ENCODE results near the gene NKX3-2. TPM values are rescaled to one million over a fixed set of nuclear protein-coding genes. Genes with fewer than 3 reads are reported as not detected.

NKX3-2 gene
- total and polyA plus RNA-seq, 4 experiments from 2014 or later = not detected

- H3K36me3 ChIP-seq (ENCODE audit: insufficient read depth, low read length) = no peaks in the 10 kb centered on the region
Observed at GRCh38 chr4:13545394-13545808, 1.1 kb upstream of the NKX3-2 start.

GRCh38 chr4:13544606-13545393 is 492 bp upstream of the NKX3-2 start:
- H3K9me3 ChIP-seq (ENCODE audit: control insufficient read depth in 1 of 2, low read length in 2 of 2) = no peaks in the 10 kb centered on the region
- peaks cover 51 to 56% of the 10 kb centered on the region in 2 donors for H3K27me3 Mint-ChIP-seq
- peak overlapping the region; percentile 68 to 89 (median 80) for H3K4me3 Mint-ChIP-seq
- ChIA-PET POLR2A (ENCODE audit: partially characterized antibody) (no interaction called here), CTCF (ENCODE audit: partially characterized antibody) (no interaction called here)
- intact Hi-C loops (cut with micrococcal nuclease) = no loop called here
- H3K4me1 ChIP-seq (ENCODE audit: insufficient read depth, low read length) = peaks cover 78% of the 10 kb centered on the region
- no peak for DNase-seq
- no peaks in the 10 kb centered on the region for H3K36me3 ChIP-seq (ENCODE audit: insufficient read depth, low read length)
- peaks cover 63% of the 10 kb centered on the region for H3K27me3 ChIP-seq (ENCODE audit: insufficient read depth, low read length)
- H3K27ac ChIP-seq (ENCODE audit: low read depth, low read length) = no peak overlapping the region
- peak overlapping the region in 2 of 7 donors; percentile 37 to 84 for H3K27ac Mint-ChIP-seq
- H3K9me3 Mint-ChIP-seq = peaks cover 0 to 19% (median 14%) of the 10 kb centered on the region in 8 donors
- peak overlapping the region in 1 of 2 donors; percentile 27 for H3K4me3 ChIP-seq (ENCODE audit: low read length in 2 of 2)
- H3K4me1 Mint-ChIP-seq = peaks cover 26 to 63% (median 44%) of the 10 kb centered on the region in 4 donors
- peaks cover 2 to 4% of the 10 kb centered on the region in 2 donors for H3K36me3 Mint-ChIP-seq

More at GRCh38 chr4:13545394-13545808, 1.1 kb upstream of the NKX3-2 start:
- Mint-ChIP-seq H3K36me3 (peaks cover 2 to 4% of the 10 kb centered on the region in 2 donors), H3K9me3 (peaks cover 0 to 17% (median 11%) of the 10 kb centered on the region in 8 donors), H3K27me3 (peaks cover 50 to 53% of the 10 kb centered on the region in 2 donors), H3K4me1 (peaks cover 26 to 59% (median 41%) of the 10 kb centered on the region in 4 donors), H3K4me3 (peak overlapping the region; percentile 68 to 89 (median 80)), H3K27ac (peak overlapping the region in 2 of 7 donors; percentile 11 to 37)
- DNase-seq = no peak
- peaks cover 63% of the 10 kb centered on the region for H3K27me3 ChIP-seq (ENCODE audit: insufficient read depth, low read length)
- peaks cover 72% of the 10 kb centered on the region for H3K4me1 ChIP-seq (ENCODE audit: insufficient read depth, low read length)
- ChIA-PET CTCF (ENCODE audit: partially characterized antibody) (no interaction called here), POLR2A (ENCODE audit: partially characterized antibody) (no interaction called here)
- H3K4me3 ChIP-seq (ENCODE audit: low read length in 2 of 2) = peak overlapping the region in 1 of 2 donors; percentile 27
- intact Hi-C loops (cut with micrococcal nuclease) = no loop called here
- H3K9me3 ChIP-seq (ENCODE audit: control insufficient read depth in 1 of 2, low read length in 2 of 2) = no peaks in the 10 kb centered on the region
- H3K27ac ChIP-seq (ENCODE audit: low read depth, low read length) = no peak overlapping the region

- H3K4me3 Mint-ChIP-seq = peak overlapping the region; percentile 53 to 74 (median 63)
- peaks cover 77% of the 10 kb centered on the region for H3K4me1 ChIP-seq (ENCODE audit: insufficient read depth, low read length)
- peaks cover 0 to 31% (median 21%) of the 10 kb centered on the region in 8 donors for H3K9me3 Mint-ChIP-seq
- H3K27me3 Mint-ChIP-seq = peaks cover 54 to 59% of the 10 kb centered on the region in 2 donors
- H3K9me3 ChIP-seq (ENCODE audit: control insufficient read depth in 1 of 2, low read length in 2 of 2) = no peaks in the 10 kb centered on the region
- H3K36me3 ChIP-seq (ENCODE audit: insufficient read depth, low read length) = no peaks in the 10 kb centered on the region
- peaks cover 65% of the 10 kb centered on the region for H3K27me3 ChIP-seq (ENCODE audit: insufficient read depth, low read length)
- H3K4me1 Mint-ChIP-seq = peaks cover 17 to 68% (median 41%) of the 10 kb centered on the region in 4 donors
- ChIA-PET CTCF (ENCODE audit: partially characterized antibody) (no interaction called here), POLR2A (ENCODE audit: partially characterized antibody) (no interaction called here)
- intact Hi-C loops (cut with micrococcal nuclease) = no loop called here
- DNase-seq = no peak
- H3K27ac Mint-ChIP-seq = peak overlapping the region in 3 of 7 donors; percentile 70 to 85 (median 77)
- H3K36me3 Mint-ChIP-seq = peaks cover 2 to 4% of the 10 kb centered on the region in 2 donors
- no peak overlapping the region for H3K4me3 ChIP-seq (ENCODE audit: low read length in 2 of 2)
- H3K27ac ChIP-seq (ENCODE audit: low read depth, low read length) = no peak overlapping the region
Observed at GRCh38 chr4:13543032-13543838, 1.1 kb downstream of the NKX3-2 start.

GRCh38 chr4:13542577-13543031 is 1.7 kb downstream of the NKX3-2 start:
- POLR2A ChIA-PET (ENCODE audit: partially characterized antibody) = no interaction called here
- intact Hi-C loops (cut with micrococcal nuclease) = no loop called here

GRCh38 chr4:13541720-13542576 is 2.4 kb downstream of the NKX3-2 start:
- Histone ChIP-seq H3K27ac (ENCODE audit: low read depth, low read length) (no peak overlapping the region), H3K27me3 (ENCODE audit: insufficient read depth, low read length) (peaks cover 77% of the 10 kb centered on the region), H3K9me3 (ENCODE audit: control insufficient read depth in 1 of 2, low read length in 2 of 2) (no peaks in the 10 kb centered on the region), H3K4me1 (ENCODE audit: insufficient read depth, low read length) (peaks cover 67% of the 10 kb centered on the region), H3K4me3 (ENCODE audit: low read length in 2 of 2) (no peak overlapping the region), H3K36me3 (ENCODE audit: insufficient read depth, low read length) (no peaks in the 10 kb centered on the region)
- Mint-ChIP-seq H3K27me3 (peaks cover 62 to 66% of the 10 kb centered on the region in 2 donors), H3K36me3 (peaks cover 2 to 3% of the 10 kb centered on the region in 2 donors), H3K9me3 (peaks cover 0 to 34% (median 26%) of the 10 kb centered on the region in 8 donors), H3K4me3 (peak overlapping the region; percentile 41 to 74 (median 55)), H3K4me1 (peaks cover 18 to 69% (median 40%) of the 10 kb centered on the region in 4 donors), H3K27ac (peak overlapping the region in 1 of 7 donors; percentile 77)
- DNase-seq = no peak
- POLR2A ChIA-PET (ENCODE audit: partially characterized antibody) = no interaction called here
- CTCF ChIA-PET (ENCODE audit: partially characterized antibody) = interaction anchor here (0.6 to 2.2 kb wide), 5 partner anchors 10 to 812 kb away, joined by 3 to 4 read pairs (median 3); no protein-coding TSS in a partner anchor
- intact Hi-C loops (cut with micrococcal nuclease) = no loop called here

More at GRCh38 chr4:13542577-13543031, 1.7 kb downstream of the NKX3-2 start:
- DNase-seq = no peak
- no peak overlapping the region for H3K27ac ChIP-seq (ENCODE audit: low read depth, low read length)
- H3K27me3 ChIP-seq (ENCODE audit: insufficient read depth, low read length) = peaks cover 71% of the 10 kb centered on the region
- H3K4me3 ChIP-seq (ENCODE audit: low read length in 2 of 2) = no peak overlapping the region
- H3K4me1 ChIP-seq (ENCODE audit: insufficient read depth, low read length) = peaks cover 74% of the 10 kb centered on the region
- peak overlapping the region; percentile 53 to 74 (median 60) for H3K4me3 Mint-ChIP-seq
- H3K9me3 ChIP-seq (ENCODE audit: control insufficient read depth in 1 of 2, low read length in 2 of 2) = no peaks in the 10 kb centered on the region
- no peaks in the 10 kb centered on the region for H3K36me3 ChIP-seq (ENCODE audit: insufficient read depth, low read length)
- H3K27ac Mint-ChIP-seq = peak overlapping the region in 2 of 7 donors; percentile 55 to 77
- peaks cover 59 to 63% of the 10 kb centered on the region in 2 donors for H3K27me3 Mint-ChIP-seq
- peaks cover 0 to 33% (median 23%) of the 10 kb centered on the region in 8 donors for H3K9me3 Mint-ChIP-seq
- peaks cover 2 to 4% of the 10 kb centered on the region in 2 donors for H3K36me3 Mint-ChIP-seq
- CTCF ChIA-PET (ENCODE audit: partially characterized antibody) = interaction anchor here (0.6 to 1.3 kb wide), 4 partner anchors 10 to 813 kb away, joined by 3 read pairs; no protein-coding TSS in a partner anchor
- peaks cover 17 to 70% (median 42%) of the 10 kb centered on the region in 4 donors for H3K4me1 Mint-ChIP-seq

- peak overlapping the region in 6 of 8 donors; percentile 29 to 79 (median 57) for H3K4me3 Mint-ChIP-seq
- peaks cover 0 to 6% of the 10 kb centered on the region in 2 donors for H3K36me3 Mint-ChIP-seq
- Histone ChIP-seq H3K36me3 (ENCODE audit: insufficient read depth, low read length) (no peaks in the 10 kb centered on the region), H3K27ac (ENCODE audit: low read depth, low read length) (no peak overlapping the region), H3K9me3 (ENCODE audit: control insufficient read depth in 1 of 2, low read length in 2 of 2) (no peaks in the 10 kb centered on the region), H3K27me3 (ENCODE audit: insufficient read depth, low read length) (peaks cover 76% of the 10 kb centered on the region), H3K4me1 (ENCODE audit: insufficient read depth, low read length) (peaks cover 61% of the 10 kb centered on the region), H3K4me3 (ENCODE audit: low read length in 2 of 2) (no peak overlapping the region)
- H3K4me1 Mint-ChIP-seq = peaks cover 13 to 69% (median 34%) of the 10 kb centered on the region in 4 donors
- H3K9me3 Mint-ChIP-seq = peaks cover 2 to 34% (median 27%) of the 10 kb centered on the region in 8 donors
- POLR2A ChIA-PET (ENCODE audit: partially characterized antibody) = no interaction called here
- no peak for DNase-seq
- peaks cover 62 to 66% of the 10 kb centered on the region in 2 donors for H3K27me3 Mint-ChIP-seq
- H3K27ac Mint-ChIP-seq = peak overlapping the region in 3 of 7 donors; percentile 24 to 57 (median 35)
- CTCF ChIA-PET (ENCODE audit: partially characterized antibody) = interaction anchor here (1.3 to 2.2 kb wide), 3 partner anchors 7 to 811 kb away, joined by 3 to 4 read pairs (median 4); no protein-coding TSS in a partner anchor
- intact Hi-C loops (cut with micrococcal nuclease) = no loop called here
Observed at GRCh38 chr4:13541176-13541604, 3.1 kb downstream of the NKX3-2 start.
